Pancreas (tissue), 10 donors: ENCODE results near the gene SULT1A3. TPM values are rescaled to one million over a fixed set of nuclear protein-coding genes. Genes with fewer than 3 reads are reported as not detected.

Experiments used
- ATAC-seq, 4 donors: fragments of 200-7000 bp; cut with Tn5 transposase; one replicate each; pipeline versions ENCODE4 v1.8.0 to v1.9.1; 2020; ENCODE audit warnings: mild to moderate bottlenecking in 4 of 4, moderate library complexity in 4 of 4
- DNase-seq, 6 donors: peaks; one replicate each; pipeline ENCODE4 v3.0.0-alpha.2; 2020
- FAIRE-seq: peaks from 2 replicates; lab custom pipeline; 2012; peaks lifted over from hg19 to GRCh38; lab: Jason Lieb, UNC
- H3K27ac ChIP-seq, 4 donors: fragments of 200-600 bp; sonication (generic); 1 replicate in 3 of 4; 2 replicates in 1 of 4; pipeline versions ENCODE4 v1.5.0 to v1.8.0; 2020
- H3K27me3 ChIP-seq, 4 donors: fragments of 200-600 bp; one replicate each; pipeline ENCODE4 v1.8.0; 2021
- H3K36me3 ChIP-seq, 3 donors: fragments of 200-600 bp; sonication (generic) in 1 of 3; one replicate each; pipeline versions ENCODE4 v1.5.0 to v1.8.0; 2020 to 2021
- H3K4me1 ChIP-seq, 3 donors: fragments of 200-600 bp; one replicate each; pipeline ENCODE4 v1.8.0; 2021
- H3K4me3 ChIP-seq, 4 donors: fragments of 200-600 bp; sonication (generic) in 2 of 4; one replicate each; pipeline versions ENCODE4 v1.5.0 to v1.8.0; 2020 to 2021
- H3K9me3 ChIP-seq, 4 donors: fragments of 200-600 bp; one replicate each; pipeline ENCODE4 v1.8.0; 2021
- CTCF ChIP-seq, 4 donors: fragments of 200-600 bp; sonication (generic) in 3 of 4; IDR thresholded peaks; one replicate each; pipeline versions ENCODE4 v1.5.0 to v1.8.0; 2021; ENCODE audit warnings: antibody characterized with exemption in 4 of 4
- WGBS, 2 donors: extraction: QIAGEN DNeasy Blood & Tissue Kit; methylation state at CpG; one replicate each; pipeline ENCODE4 v1.1.7; 2013; 5-methylcytosine and 5-hydroxymethylcytosine counted together
- intact Hi-C, 3 donors: fragments of 100-400 bp; cut with DNase I; formaldehyde crosslinking; loops; one replicate each; pipeline versions ENCODE4 v1.11.1 to v1.14.2; 2022
- polyA plus RNA-seq, 2 donors: library from polyadenylated mRNA; stranded (reverse); fragments of 200-250 nt; gene quantifications; one replicate each; pipeline ENCODE4 v1.2.3, GENCODE V29; 2013
- total RNA-seq, 6 donors: library from RNA; stranded (reverse); fragmentation: NEBNext Ultra II Directional in 4 of 6; extraction: Animal tissue kit (Norgen Biotek cat#: 25700) in 4 of 6; gene quantifications; one replicate each; pipeline versions ENCODE4 v1.2.1 to v1.2.4, GENCODE V29; 2021 to 2023
- donor health status: healthy with polysubstance abuse.
- donor health status: DM: no; HTN: no; CAD: no; lungs with moderate emphysema.
- donor health status: DM: no; HTN: no; CAD: no.
- donor health status: control.
- donor health status: control.
- donor health status: Bipolar disorder and iron deficiency.
- donor health status: DM: yes; HTN: yes; CAD: no.
- donor health status: DM: no; HTN: no; CAD: no.
- donor health status: DM: no; HTN: no; CAD: no.
- donor health status: DM: yes; HTN: yes; CAD: no.

SULT1A3 gene
- total and polyA plus RNA-seq, 8 donors = 1.0 to 106 (median 5.7) TPM

- H3K36me3 ChIP-seq = no peaks in the 10 kb centered on the region
- no peaks in the 10 kb centered on the region for H3K27me3 ChIP-seq
- no peak for TF ChIP-seq CTCF (IDR thresholded peaks at IDR 0.05)
- no peaks in the 10 kb centered on the region for H3K9me3 ChIP-seq
- 93 to 96% methylated on average over 4 of the region's 4 CpGs for WGBS, 2 donors
- ATAC-seq = no peak
- H3K27ac ChIP-seq = no peak overlapping the region
- H3K4me1 ChIP-seq = no peaks in the 10 kb centered on the region
- no peak for FAIRE-seq
- no peak for DNase-seq
- H3K4me3 ChIP-seq = no peak overlapping the region
- intact Hi-C loops = loop anchor here in 1 of 3 donors (5.0 kb wide), 1 partner anchor 52 kb away; no protein-coding TSS in a partner anchor
These were observed 19.9 kb upstream of the SULT1A3 start for GRCh38 chr16:30179195-30179594.

- no peaks in the 10 kb centered on the region for H3K4me1 ChIP-seq
- FAIRE-seq (no peak), DNase-seq (no peak), ATAC-seq (no peak)
- intact Hi-C loops = loop anchor here in 1 of 3 donors (5.0 kb wide), 1 partner anchor 53 kb away; no protein-coding TSS in a partner anchor
- H3K27me3 ChIP-seq = no peaks in the 10 kb centered on the region
- H3K9me3 ChIP-seq = no peaks in the 10 kb centered on the region
- no peaks in the 10 kb centered on the region for H3K36me3 ChIP-seq
- no peak overlapping the region for H3K4me3 ChIP-seq
- TF ChIP-seq CTCF (IDR thresholded peaks at IDR 0.05) = no peak
- WGBS, 2 donors = 87 to 93% methylated on average over 9 of the region's 9 CpGs
- H3K27ac ChIP-seq = no peak overlapping the region
These were observed 19.1 kb upstream of the SULT1A3 start for GRCh38 chr16:30179931-30180330.

- H3K27ac ChIP-seq = no peak overlapping the region
- H3K4me1 ChIP-seq = no peaks in the 10 kb centered on the region
- DNase-seq (peak in 1 of 6 donors; percentile 35), FAIRE-seq (no peak), ATAC-seq (no peak)
- TF ChIP-seq CTCF (IDR thresholded peaks at IDR 0.05) = no peak
- no peak overlapping the region for H3K4me3 ChIP-seq
- 62 to 73% methylated on average over 3 of the region's 3 CpGs for WGBS, 2 donors
- H3K27me3 ChIP-seq = no peaks in the 10 kb centered on the region
- intact Hi-C loops = no loop called here
- no peaks in the 10 kb centered on the region for H3K36me3 ChIP-seq
- H3K9me3 ChIP-seq = no peaks in the 10 kb centered on the region
These were observed 18.3 kb upstream of the SULT1A3 start for GRCh38 chr16:30180741-30181140.

GRCh38 chr16:30183233-30184095 lies 15.6 kb upstream of the SULT1A3 start, which contains the start of gene CORO1A:
TSS of gene CORO1A (plus strand) at chr16:30183602. CDS start at chr16:30185210, 1,608 bp downstream.
- Histone ChIP-seq H3K36me3 (no peaks in the 10 kb centered on the region), H3K4me1 (no peaks in the 10 kb centered on the region), H3K9me3 (no peaks in the 10 kb centered on the region), H3K27me3 (no peaks in the 10 kb centered on the region), H3K27ac (peak within 1 kb of the TSS in 2 of 4 donors; percentile 37 to 50), H3K4me3 (peak within 1 kb of the TSS; percentile 37 to 63 (median 46))
- FAIRE-seq = no peak
- DNase-seq = peak; percentile 65 to 93 (median 80)
- ATAC-seq = peak; percentile 87 to 89 (median 88)
- intact Hi-C loops = no loop called here
- 1 to 2% methylated on average over 62 to 81 of the region's 81 CpGs for WGBS, 2 donors
- TF ChIP-seq CTCF (IDR thresholded peaks at IDR 0.05) = no peak
